Measurements from ENCODE around the gene OARD1.

Gene OARD1

GRCh38 chr6:41073203-41073967 lies 1.2 kb upstream of the OARD1 start:
- H3K27me3 Mint-ChIP-seq (ENCODE audit: low read depth, poor library complexity), result no peaks in the 10 kb centered on the region
- H3K4me1 Mint-ChIP-seq, result peaks cover 55% of the 10 kb centered on the region
- DNase-seq, result peak; percentile 88
- peak; percentile 34 for TF ChIP-seq CTCF (IDR thresholded peaks at IDR 0.05)
- no peaks in the 10 kb centered on the region for H3K9me3 Mint-ChIP-seq
- H3K4me3 Mint-ChIP-seq, result peak overlapping the region; percentile 90
- H3K36me3 Mint-ChIP-seq (ENCODE audit: low read depth), result no peaks in the 10 kb centered on the region
- H3K27ac Mint-ChIP-seq, result peak overlapping the region; percentile 97

GRCh38 chr6:41072836-41073202 lies 663 bp upstream of the OARD1 start, which contains the start of gene NFYA:
Gene NFYA, plus strand, starts transcription at chr6:41072974. Its CDS starts 6,116 bp downstream, at chr6:41079090.
- DNase-seq, result peak; percentile 100
- Mint-ChIP-seq H3K9me3 (no peaks in the 10 kb centered on the region), H3K27me3 (ENCODE audit: low read depth, poor library complexity) (no peaks in the 10 kb centered on the region), H3K27ac (peak within 1 kb of the TSS; percentile 99), H3K36me3 (ENCODE audit: low read depth) (peaks cover 2% of the 10 kb centered on the region), H3K4me1 (peaks cover 55% of the 10 kb centered on the region), H3K4me3 (peak within 1 kb of the TSS; percentile 94)
- TF ChIP-seq CTCF (IDR thresholded peaks at IDR 0.05), result no peak

DNA sequence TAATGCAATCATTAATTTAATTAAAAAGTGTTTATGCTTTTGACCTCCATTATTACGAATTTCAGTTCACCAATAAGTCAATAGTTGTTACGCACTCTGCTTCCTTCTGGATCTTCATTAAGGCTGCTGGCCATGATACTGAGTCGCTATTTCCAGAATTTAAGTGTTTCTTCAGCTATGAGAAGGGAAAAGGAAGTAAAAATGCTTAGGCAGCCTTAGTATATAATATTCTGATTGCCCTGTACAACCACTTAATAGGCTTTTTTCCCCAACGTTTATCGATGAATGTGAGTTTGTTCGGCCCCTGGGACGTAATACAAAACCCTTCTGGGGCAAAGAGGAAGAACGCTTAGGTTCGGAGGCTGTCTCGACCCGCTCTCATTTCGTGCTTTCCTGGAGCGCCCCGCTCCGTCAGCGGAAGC lies 644 bp downstream of the OARD1 start:
- peaks cover 50% of the 10 kb centered on the region for H3K4me1 Mint-ChIP-seq
- DNase-seq, result no peak

DNA sequence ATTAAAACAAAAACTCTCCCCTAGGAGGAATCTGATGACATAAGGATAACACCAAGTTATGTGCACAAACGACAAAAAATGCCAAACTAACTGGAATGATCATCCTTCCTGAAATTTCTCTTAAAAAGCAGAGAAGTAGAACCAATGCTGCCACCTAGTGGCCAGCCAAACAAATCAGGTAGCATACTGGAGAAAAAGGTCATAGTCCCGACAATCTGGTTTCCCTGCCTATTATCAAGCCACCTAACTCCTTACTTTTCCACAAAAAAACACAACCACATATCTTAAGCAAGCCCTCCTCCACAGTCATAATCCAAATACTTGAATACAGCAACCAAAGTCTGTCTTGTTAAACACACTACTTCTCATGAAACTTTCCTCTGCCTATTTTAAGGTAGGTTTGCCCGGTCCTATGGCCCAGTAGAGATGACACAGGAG lies 5.3 kb downstream of the OARD1 start:
- Mint-ChIP-seq H3K4me3 (no peak overlapping the region), H3K4me1 (peaks cover 40% of the 10 kb centered on the region), H3K27me3 (ENCODE audit: low read depth, poor library complexity) (no peaks in the 10 kb centered on the region), H3K27ac (no peak overlapping the region), H3K9me3 (no peaks in the 10 kb centered on the region), H3K36me3 (ENCODE audit: low read depth) (peaks cover 27% of the 10 kb centered on the region)
- peak; percentile 78 for DNase-seq
- peak; percentile 81 for TF ChIP-seq CTCF (IDR thresholded peaks at IDR 0.05)

More for the DNA sequence above, 644 bp downstream of the OARD1 start:
- TF ChIP-seq CTCF (IDR thresholded peaks at IDR 0.05), result no peak
- Mint-ChIP-seq H3K27me3 (ENCODE audit: low read depth, poor library complexity) (no peaks in the 10 kb centered on the region), H3K36me3 (ENCODE audit: low read depth) (peaks cover 13% of the 10 kb centered on the region), H3K27ac (peak overlapping the region; percentile 99), H3K9me3 (no peaks in the 10 kb centered on the region), H3K4me3 (peak overlapping the region; percentile 94)

- H3K9me3 Mint-ChIP-seq, result no peaks in the 10 kb centered on the region
- H3K4me1 Mint-ChIP-seq, result peaks cover 29% of the 10 kb centered on the region
- no peak for TF ChIP-seq CTCF (IDR thresholded peaks at IDR 0.05)
- H3K36me3 Mint-ChIP-seq (ENCODE audit: low read depth), result peaks cover 38% of the 10 kb centered on the region
- H3K4me3 Mint-ChIP-seq, result no peak overlapping the region
- peaks cover 4% of the 10 kb centered on the region for H3K27me3 Mint-ChIP-seq (ENCODE audit: low read depth, poor library complexity)
- DNase-seq, result no peak
- no peak overlapping the region for H3K27ac Mint-ChIP-seq
Observed at GRCh38 chr6:41065550-41066026, 6.6 kb downstream of the OARD1 start.

- Mint-ChIP-seq H3K4me3 (no peak overlapping the region), H3K27me3 (ENCODE audit: low read depth, poor library complexity) (peaks cover 4% of the 10 kb centered on the region), H3K4me1 (peaks cover 26% of the 10 kb centered on the region), H3K27ac (no peak overlapping the region), H3K9me3 (no peaks in the 10 kb centered on the region), H3K36me3 (ENCODE audit: low read depth) (peaks cover 44% of the 10 kb centered on the region)
- DNase-seq, result no peak
- no peak for TF ChIP-seq CTCF (IDR thresholded peaks at IDR 0.05)
Observed at GRCh38 chr6:41064841-41065240, 7.3 kb downstream of the OARD1 start.

All from nephron progenitor cell (in vitro differentiated cells).